BLaER1 treated with 17β-estradiol and CSF1 and Interleukin-3, amounts not matched to agents 10 nM and 100 nM (cell line): Measurements from ENCODE around the gene DNAH3.
"Not testable (repeated sequence)": the region's sequence is repeated elsewhere in the genome, so short reads cannot be mapped to it uniquely, and the experiment has no call there.

Experiments
- H3K27ac ChIP-seq, 11 experiments: shearing (Covaris generic); formaldehyde crosslinking; 2 replicates each; pipeline ENCODE4 v1.8.1; 2022
- H3K27me3 ChIP-seq, 11 experiments: shearing (Covaris generic); formaldehyde crosslinking; 2 replicates each; pipeline ENCODE4 v1.8.1; 2022
- H3K36me3 ChIP-seq, 11 experiments: shearing (Covaris generic); formaldehyde crosslinking; 2 replicates each; pipeline ENCODE4 v1.8.1; 2022
- H3K4me1 ChIP-seq, 10 experiments: shearing (Covaris generic); formaldehyde crosslinking; 2 replicates each; pipeline ENCODE4 v1.8.1; 2022
- H3K4me2 ChIP-seq, 11 experiments: shearing (Covaris generic); formaldehyde crosslinking; 2 replicates each; pipeline ENCODE4 v1.8.1; 2022
- H3K4me3 ChIP-seq, 10 experiments: shearing (Covaris generic); formaldehyde crosslinking; 2 replicates each; pipeline ENCODE4 v1.8.1; 2022
- H3K9ac ChIP-seq, 11 experiments: shearing (Covaris generic); formaldehyde crosslinking; 2 replicates each; pipeline ENCODE4 v1.8.1; 2022
- H3K9me3 ChIP-seq, 11 experiments: shearing (Covaris generic); formaldehyde crosslinking; replicated peaks in 1 of 11; 2 replicates each; pipeline ENCODE4 v1.8.1; 2022
- H4K20me1 ChIP-seq, 11 experiments: shearing (Covaris generic); formaldehyde crosslinking; 2 replicates each; pipeline ENCODE4 v1.8.1; 2022
- Cebpa-rat ChIP-seq, 11 experiments: shearing (Covaris generic); IDR thresholded peaks; 2 replicates each; pipeline ENCODE4 v1.8.1; 2022

The DNAH3 gene, protein sequence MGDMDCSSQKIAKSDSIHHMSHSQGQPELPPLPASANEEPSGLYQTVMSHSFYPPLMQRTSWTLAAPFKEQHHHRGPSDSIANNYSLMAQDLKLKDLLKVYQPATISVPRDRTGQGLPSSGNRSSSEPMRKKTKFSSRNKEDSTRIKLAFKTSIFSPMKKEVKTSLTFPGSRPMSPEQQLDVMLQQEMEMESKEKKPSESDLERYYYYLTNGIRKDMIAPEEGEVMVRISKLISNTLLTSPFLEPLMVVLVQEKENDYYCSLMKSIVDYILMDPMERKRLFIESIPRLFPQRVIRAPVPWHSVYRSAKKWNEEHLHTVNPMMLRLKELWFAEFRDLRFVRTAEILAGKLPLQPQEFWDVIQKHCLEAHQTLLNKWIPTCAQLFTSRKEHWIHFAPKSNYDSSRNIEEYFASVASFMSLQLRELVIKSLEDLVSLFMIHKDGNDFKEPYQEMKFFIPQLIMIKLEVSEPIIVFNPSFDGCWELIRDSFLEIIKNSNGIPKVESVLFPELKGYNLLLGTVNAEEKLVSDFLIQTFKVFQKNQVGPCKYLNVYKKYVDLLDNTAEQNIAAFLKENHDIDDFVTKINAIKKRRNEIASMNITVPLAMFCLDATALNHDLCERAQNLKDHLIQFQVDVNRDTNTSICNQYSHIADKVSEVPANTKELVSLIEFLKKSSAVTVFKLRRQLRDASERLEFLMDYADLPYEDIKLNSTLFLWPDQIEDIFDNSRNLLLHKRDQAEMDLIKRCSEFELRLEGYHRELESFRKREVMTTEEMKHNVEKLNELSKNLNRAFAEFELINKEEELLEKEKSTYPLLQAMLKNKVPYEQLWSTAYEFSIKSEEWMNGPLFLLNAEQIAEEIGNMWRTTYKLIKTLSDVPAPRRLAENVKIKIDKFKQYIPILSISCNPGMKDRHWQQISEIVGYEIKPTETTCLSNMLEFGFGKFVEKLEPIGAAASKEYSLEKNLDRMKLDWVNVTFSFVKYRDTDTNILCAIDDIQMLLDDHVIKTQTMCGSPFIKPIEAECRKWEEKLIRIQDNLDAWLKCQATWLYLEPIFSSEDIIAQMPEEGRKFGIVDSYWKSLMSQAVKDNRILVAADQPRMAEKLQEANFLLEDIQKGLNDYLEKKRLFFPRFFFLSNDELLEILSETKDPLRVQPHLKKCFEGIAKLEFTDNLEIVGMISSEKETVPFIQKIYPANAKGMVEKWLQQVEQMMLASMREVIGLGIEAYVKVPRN (N-terminal part only)

GRCh38 chr16:21150375-21151001 is at the start of gene DNAH3:
Gene DNAH3, minus strand, starts transcription at chr16:21150846. Its CDS starts 527 bp downstream, at chr16:21150319.
- H4K20me1 ChIP-seq, result no peaks in the 10 kb centered on the region
- no peaks in the 10 kb centered on the region for H3K36me3 ChIP-seq
- no peak within 1 kb of the TSS for H3K9ac ChIP-seq
- H3K4me1 ChIP-seq, result peaks cover 0 to 9% (median 6%) of the 10 kb centered on the region in 10 experiments; a peak in 11 of 20 replicates
- no peak within 1 kb of the TSS for H3K27ac ChIP-seq
- no peaks in the 10 kb centered on the region for H3K27me3 ChIP-seq
- 0 out of 22 replicates have a peak, but pooled peaks cover 0 to 4% (median 0%) of the 10 kb centered on the region in 11 experiments for H3K9me3 ChIP-seq
- peak within 1 kb of the TSS in 6 of 11 experiments; percentile 14 to 65 (median 22); a peak in 9 of 22 replicates for H3K4me2 ChIP-seq
- H3K4me3 ChIP-seq, result no peak within 1 kb of the TSS
- TF ChIP-seq Cebpa-rat (IDR thresholded peaks at IDR 0.05), result no peak

DNA sequence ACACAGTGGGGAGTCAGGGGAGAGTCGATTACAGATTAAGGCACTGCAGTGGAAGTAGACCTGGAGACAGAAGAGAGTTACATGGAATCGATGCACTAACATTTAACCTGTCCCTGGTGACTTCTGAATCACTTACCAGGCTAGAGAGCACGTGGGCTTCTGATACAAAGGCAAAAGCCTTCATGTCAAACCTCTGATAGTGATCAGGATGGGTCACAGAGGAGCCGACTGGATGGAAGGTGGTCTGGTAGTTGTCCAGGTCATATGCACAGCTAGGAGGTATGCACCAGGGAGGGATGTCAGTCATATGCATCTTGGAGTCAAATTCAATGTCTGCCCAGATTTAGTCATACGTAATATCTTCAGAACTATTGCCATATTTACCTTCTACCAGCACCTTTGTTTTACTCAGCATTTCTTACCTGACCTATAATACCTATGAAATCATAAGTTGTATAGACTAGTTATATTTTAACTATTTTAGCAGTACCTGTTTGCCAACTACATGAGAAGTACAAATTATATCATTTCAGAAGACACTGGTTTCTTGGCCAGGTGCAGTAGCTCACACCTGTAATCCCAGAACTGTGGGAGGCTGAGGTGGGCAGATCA is 49.1 kb upstream of the DNAH3 start:
- H3K27me3 ChIP-seq, result no peaks in the 10 kb centered on the region
- H3K4me2 ChIP-seq, result no peak overlapping the region
- TF ChIP-seq Cebpa-rat (IDR thresholded peaks at IDR 0.05), result no peak

GRCh38 chr16:21197621-21198020 is 47.0 kb upstream of the DNAH3 start:
- Histone ChIP-seq H3K9me3 (peaks cover 0 to 6% (median 0%) of the 10 kb centered on the region in 11 experiments; a peak in 1 of 22 replicates), H3K4me2 (peak overlapping the region; percentile 14 to 84 (median 53)), H3K27ac (no peak overlapping the region), H3K9ac (no peak overlapping the region), H3K4me3 (no peak overlapping the region), H4K20me1 (no peaks in the 10 kb centered on the region), H3K27me3 (no peaks in the 10 kb centered on the region), H3K4me1 (peaks cover 26 to 51% (median 44%) of the 10 kb centered on the region in 10 experiments), H3K36me3 (no peaks in the 10 kb centered on the region)
- TF ChIP-seq Cebpa-rat (IDR thresholded peaks at IDR 0.05), result no peak

More for the DNA sequence above, 49.1 kb upstream of the DNAH3 start:
- Histone ChIP-seq H3K4me3 (no peak overlapping the region), H3K36me3 (no peaks in the 10 kb centered on the region), H3K9ac (no peak overlapping the region), H3K9me3 (peaks cover 0 to 6% (median 0%) of the 10 kb centered on the region in 11 experiments; a peak in 1 of 22 replicates), H4K20me1 (no peaks in the 10 kb centered on the region), H3K27ac (no peak overlapping the region), H3K4me1 (peaks cover 18 to 31% (median 29%) of the 10 kb centered on the region in 10 experiments)

- Histone ChIP-seq H3K36me3 (no peaks in the 10 kb centered on the region), H3K9ac (no peak overlapping the region), H3K4me1 (peaks cover 26 to 51% (median 44%) of the 10 kb centered on the region in 10 experiments), H3K27ac (no peak overlapping the region), H3K4me3 (no peak overlapping the region), H3K4me2 (peak overlapping the region; percentile 14 to 84 (median 53)), H3K9me3 (peaks cover 0 to 7% (median under 1%) of the 10 kb centered on the region in 11 experiments; a peak in 9 of 22 replicates), H4K20me1 (no peaks in the 10 kb centered on the region), H3K27me3 (no peaks in the 10 kb centered on the region)
- no peak for TF ChIP-seq Cebpa-rat (IDR thresholded peaks at IDR 0.05)
Measured at GRCh38 chr16:21197112-21197511, 46.5 kb upstream of the DNAH3 start.

GRCh38 chr16:21195330-21195729 is 44.7 kb upstream of the DNAH3 start:
- peaks cover 8 to 17% (median 11%) of the 10 kb centered on the region in 11 experiments; a peak in 20 of 22 replicates for H3K9me3 ChIP-seq
- peak overlapping the region in 6 of 11 experiments; percentile 10 to 75 (median 60); a peak in 11 of 22 replicates for H3K27ac ChIP-seq
- peak overlapping the region; percentile 59 to 84 (median 74) for H3K4me2 ChIP-seq
- H3K9ac ChIP-seq, result peak overlapping the region in 2 of 11 experiments; percentile 25 to 40; a peak in 3 of 22 replicates
- not testable (repeated sequence) for H3K27me3 ChIP-seq, H4K20me1 ChIP-seq, H3K36me3 ChIP-seq, H3K4me3 ChIP-seq
- peaks cover 26 to 51% (median 44%) of the 10 kb centered on the region in 10 experiments for H3K4me1 ChIP-seq
- peak in 5 of 11 experiments; percentile 33 to 87 (median 49); a peak in 8 of 22 replicates for TF ChIP-seq Cebpa-rat (IDR thresholded peaks at IDR 0.05)

GRCh38 chr16:21194771-21195301 is 44.2 kb upstream of the DNAH3 start:
- H3K4me1 ChIP-seq, result peaks cover 26 to 51% (median 44%) of the 10 kb centered on the region in 10 experiments
- H3K36me3 ChIP-seq, result no peaks in the 10 kb centered on the region
- peak overlapping the region; percentile 59 to 84 (median 74) for H3K4me2 ChIP-seq
- H3K4me3 ChIP-seq, result no peak overlapping the region
- H3K27ac ChIP-seq, result peak overlapping the region in 6 of 11 experiments; percentile 10 to 75 (median 60); a peak in 11 of 22 replicates
- no peaks in the 10 kb centered on the region for H4K20me1 ChIP-seq
- H3K27me3 ChIP-seq, result no peaks in the 10 kb centered on the region
- no peak for TF ChIP-seq Cebpa-rat (IDR thresholded peaks at IDR 0.05)
- H3K9ac ChIP-seq, result peak overlapping the region in 2 of 11 experiments; percentile 25 to 40; a peak in 2 of 22 replicates
- peaks cover 8 to 22% (median 12%) of the 10 kb centered on the region in 11 experiments; a peak in 20 of 22 replicates for H3K9me3 ChIP-seq

DNA sequence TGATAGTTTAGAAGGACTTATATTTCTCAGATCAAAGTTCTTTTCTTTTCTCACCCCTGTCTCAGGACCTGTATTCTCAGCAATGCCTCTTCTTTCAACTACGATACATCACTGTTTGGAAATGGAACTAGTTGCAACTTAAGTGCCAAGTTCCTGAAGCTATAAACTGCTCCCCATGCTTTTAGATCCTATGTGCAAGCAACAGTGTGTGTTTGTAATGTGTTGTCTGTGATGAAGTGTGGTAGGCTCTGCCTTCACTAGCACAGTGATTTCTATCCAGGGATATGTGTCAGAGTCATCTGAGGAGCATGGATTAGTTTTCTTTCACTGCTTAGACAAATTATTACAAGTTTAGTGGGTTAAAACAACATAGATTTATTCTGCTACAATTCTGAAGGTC is 42.3 kb upstream of the DNAH3 start:
- H3K27me3 ChIP-seq, result no peaks in the 10 kb centered on the region
- no peaks in the 10 kb centered on the region for H3K36me3 ChIP-seq
- H3K4me3 ChIP-seq, result no peak overlapping the region
- peaks cover 32 to 58% (median 51%) of the 10 kb centered on the region in 10 experiments for H3K4me1 ChIP-seq
- no peak overlapping the region for H3K9ac ChIP-seq
- H3K4me2 ChIP-seq, result peak overlapping the region in 3 of 11 experiments; percentile 72 to 84 (median 75); a peak in 2 of 22 replicates
- H3K27ac ChIP-seq, result no peak overlapping the region
- H4K20me1 ChIP-seq, result no peaks in the 10 kb centered on the region
- peaks cover 8 to 20% (median 12%) of the 10 kb centered on the region in 11 experiments; a peak in 20 of 22 replicates for H3K9me3 ChIP-seq
- TF ChIP-seq Cebpa-rat (IDR thresholded peaks at IDR 0.05), result no peak
